Measurements from ENCODE around the gene ATP2A2.
"Not testable (repeated sequence)": the region's sequence is repeated elsewhere in the genome, so short reads cannot be mapped to it uniquely, and the experiment has no call there.

Gene ATP2A2

DNA sequence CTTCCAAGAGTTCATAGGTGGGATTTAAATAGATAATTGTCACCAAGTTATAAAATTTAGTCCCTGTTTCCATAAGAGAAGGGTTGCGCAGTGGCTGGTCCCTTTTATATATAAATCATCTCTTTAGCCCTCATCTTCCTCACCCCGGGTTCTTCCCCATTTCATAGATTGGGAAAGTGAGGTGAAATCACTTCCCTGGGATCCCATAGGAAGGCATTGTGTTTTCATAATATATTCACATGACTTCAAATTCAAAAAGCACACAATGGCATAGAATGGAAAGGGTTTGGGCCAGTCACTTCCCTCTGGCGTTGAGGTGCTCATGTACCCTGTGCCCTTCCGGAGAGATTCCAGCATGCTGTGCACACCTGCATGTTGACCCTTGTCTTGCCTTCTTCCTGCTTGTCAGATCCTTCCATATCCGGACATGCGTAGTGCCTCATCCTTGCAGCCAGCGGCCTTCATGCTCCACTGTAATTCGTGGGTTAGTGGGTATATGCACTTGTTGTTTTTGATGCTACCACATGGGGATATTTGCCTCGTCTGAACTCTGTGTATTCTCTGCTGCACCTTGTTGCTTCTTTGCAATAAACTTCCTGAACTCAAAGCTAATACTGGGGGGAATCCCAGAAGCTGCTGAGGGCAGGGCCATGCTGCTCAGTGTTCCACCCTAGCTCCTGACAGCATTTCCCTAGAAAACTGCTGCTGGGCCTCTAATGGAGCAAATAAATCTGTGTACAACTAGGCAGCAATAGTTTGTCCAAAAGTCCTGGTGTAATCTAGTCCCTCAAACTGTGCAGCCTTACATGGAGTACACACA, 62.9 kb downstream of the ATP2A2 start:
- DNase-seq, result no peak

GRCh38 chr12:110344657-110345056, 63.6 kb downstream of the ATP2A2 start:
- DNase-seq, result no peak

DNA sequence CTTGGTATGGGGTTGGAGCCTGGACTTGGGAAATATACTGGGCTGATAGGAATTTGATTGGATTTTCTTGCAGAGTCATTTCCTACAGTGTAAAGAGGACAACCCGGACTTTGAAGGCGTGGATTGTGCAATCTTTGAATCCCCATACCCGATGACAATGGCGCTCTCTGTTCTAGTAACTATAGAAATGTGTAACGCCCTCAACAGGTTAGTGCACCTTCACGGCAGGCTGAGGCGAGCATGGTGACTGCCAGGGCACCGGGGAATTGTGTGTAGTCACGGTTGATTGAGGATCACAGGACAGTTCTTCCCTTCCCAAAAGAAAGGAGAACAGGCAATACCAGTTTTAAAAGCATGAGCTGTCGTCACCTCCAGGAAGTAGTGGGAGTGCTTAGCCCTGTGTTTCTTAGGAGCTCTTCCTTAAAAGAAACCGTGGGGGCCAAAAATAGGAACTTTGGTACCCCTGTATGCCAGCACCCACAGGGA, 64.2 kb downstream of the ATP2A2 start:
- no peak for DNase-seq

DNA sequence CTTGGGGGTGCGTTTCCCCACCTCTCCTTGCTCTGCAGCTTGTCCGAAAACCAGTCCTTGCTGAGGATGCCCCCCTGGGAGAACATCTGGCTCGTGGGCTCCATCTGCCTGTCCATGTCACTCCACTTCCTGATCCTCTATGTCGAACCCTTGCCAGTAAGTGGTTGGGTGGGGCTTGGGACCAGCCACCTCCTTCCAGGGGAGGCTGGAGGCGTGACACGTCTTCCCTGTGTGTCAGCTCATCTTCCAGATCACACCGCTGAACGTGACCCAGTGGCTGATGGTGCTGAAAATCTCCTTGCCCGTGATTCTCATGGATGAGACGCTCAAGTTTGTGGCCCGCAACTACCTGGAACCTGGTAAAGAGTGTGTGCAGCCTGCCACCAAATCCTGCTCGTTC, 64.9 kb downstream of the ATP2A2 start:
- DNase-seq, result no peak

- DNase-seq, result no peak
Measured at GRCh38 chr12:110347767-110348166, 66.7 kb downstream of the ATP2A2 start.

GRCh38 chr12:110348431-110349059, 67.5 kb downstream of the ATP2A2 start:
- no peak for DNase-seq

- DNase-seq, result no peak
Measured at GRCh38 chr12:110349096-110349495, 68.0 kb downstream of the ATP2A2 start.

- DNase-seq, result no peak
Measured at GRCh38 chr12:110349514-110350151, 68.6 kb downstream of the ATP2A2 start.

DNA sequence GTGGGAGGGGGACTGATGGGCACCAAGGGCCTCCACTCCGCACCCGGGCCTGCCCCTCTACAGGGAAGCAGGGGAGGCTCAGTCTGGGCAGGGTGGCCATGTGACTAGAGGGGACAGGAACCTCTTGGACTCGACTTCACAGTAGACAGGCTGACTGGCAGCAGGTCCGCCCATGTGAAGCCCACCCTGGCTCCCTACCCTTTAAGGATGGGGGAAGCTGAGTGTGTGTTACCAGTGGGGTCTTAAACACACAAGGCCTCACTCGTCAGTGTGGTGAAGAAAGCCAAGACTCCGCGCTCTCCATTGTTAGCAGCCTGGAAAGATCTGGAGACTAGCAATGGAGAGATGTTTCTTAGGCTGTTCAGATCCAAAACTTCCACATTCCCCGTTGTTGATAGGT, 70.1 kb downstream of the ATP2A2 start:
- DNase-seq, result no peak

- no peak for DNase-seq
Measured at GRCh38 chr12:110352401-110352800, 71.4 kb downstream of the ATP2A2 start.

DNA sequence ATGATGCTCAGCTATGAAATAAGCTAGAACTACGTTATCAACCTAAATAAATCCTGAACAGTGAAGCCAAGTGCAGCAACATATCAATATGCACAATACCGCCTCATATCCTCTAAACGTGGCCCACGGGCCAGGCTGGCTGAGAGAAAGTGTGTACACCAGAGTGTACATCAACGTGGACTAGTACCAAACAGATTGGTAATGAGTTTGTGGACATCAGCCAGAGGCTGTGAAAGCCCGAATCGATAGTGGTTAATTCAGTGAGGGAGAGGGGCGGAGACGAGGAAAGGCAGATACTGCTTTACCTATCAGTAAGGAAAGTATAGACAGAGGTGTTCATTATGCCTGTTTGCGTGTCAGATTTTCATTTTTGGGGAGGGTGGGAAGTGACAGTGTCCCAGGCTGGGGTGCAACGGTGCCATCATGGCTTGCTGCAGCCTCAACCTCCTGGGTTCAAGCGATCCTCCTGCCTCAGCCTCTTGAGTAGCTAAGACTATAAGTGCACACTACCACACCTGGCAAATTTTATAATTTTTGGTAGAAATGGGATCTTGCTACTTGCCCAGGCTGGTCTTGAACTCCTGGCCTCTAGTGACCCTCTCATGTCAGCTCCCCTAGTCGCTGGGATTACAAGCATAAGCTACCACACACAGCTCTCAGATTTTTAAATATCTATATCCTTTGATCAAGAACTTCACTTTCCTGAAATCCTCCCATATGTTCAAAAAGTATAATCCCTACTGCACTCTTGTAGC, 72.3 kb downstream of the ATP2A2 start:
- DNase-seq, result no peak

GRCh38 chr12:110354172-110354780, 73.2 kb downstream of the ATP2A2 start:
- no peak for DNase-seq

GRCh38 chr12:110355073-110355472, 74.0 kb downstream of the ATP2A2 start:
- DNase-seq, result no peak

GRCh38 chr12:110358384-110359097, 77.5 kb downstream of the ATP2A2 start:
- DNase-seq, result not testable (repeated sequence)

DNA sequence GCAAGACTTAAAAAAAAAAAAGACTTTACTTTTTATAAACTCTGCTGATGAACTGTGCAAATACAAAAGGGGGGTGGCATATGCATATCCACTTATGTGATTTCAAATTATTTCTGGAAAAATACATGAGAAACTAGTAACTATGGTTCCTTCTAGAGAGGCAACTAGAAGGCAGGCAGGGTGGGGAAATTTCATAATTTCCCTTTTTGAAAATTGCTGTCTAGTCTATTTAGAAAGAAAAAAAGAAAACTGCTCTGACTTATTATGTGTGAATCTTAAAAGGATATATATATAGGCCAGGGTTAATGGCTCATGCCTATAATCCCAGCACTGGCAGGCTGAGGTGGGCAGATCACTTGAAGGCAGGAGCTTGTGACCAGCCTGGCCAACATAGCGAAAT, 80.2 kb downstream of the ATP2A2 start:
- DNase-seq, result no peak

DNA sequence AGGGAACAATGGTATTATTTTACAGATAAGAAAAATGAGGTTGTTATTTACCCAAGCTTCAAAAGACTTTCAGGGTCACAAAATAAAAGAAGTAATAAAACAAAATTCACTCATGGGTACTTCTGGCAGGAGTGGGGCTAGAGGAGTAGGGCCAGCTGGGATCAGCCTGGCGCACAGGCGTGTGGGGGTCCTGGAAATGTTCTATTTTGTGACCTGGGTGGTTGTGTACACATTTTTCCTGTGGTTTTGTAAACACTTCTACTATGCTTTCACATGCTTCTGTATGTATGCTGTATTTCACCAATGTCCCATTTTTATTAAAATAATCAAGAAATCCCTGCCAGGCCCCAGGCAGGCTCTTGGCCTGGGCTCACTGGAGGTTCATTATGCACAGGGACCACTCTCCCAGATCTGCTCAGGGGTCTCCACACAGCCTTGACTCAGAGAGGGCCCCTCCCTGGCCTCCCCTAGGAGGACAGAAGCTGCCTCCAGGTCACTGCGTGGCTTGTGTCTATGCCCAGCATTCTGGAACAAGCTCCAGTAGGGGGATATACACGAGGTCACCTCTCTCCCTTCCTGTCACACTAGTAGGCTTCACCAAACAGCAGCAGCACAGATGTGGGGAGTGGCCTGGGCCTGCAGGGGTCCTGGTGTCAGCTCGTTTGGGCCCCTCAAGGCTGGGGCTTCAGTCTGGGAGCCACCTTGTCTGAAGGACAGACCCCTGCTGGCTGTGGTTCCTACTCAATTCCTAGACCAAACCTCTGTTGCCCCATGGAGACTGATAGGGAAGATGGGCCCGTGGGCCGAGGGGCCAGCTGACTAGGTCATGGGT, 84.7 kb downstream of the ATP2A2 start:
- DNase-seq, result no peak

- no peak for DNase-seq
Measured at GRCh38 chr12:110366321-110367142, 85.5 kb downstream of the ATP2A2 start.

GRCh38 chr12:110367181-110367864, 86.3 kb downstream of the ATP2A2 start:
- DNase-seq, result no peak

GRCh38 chr12:110369992-110370391, 88.9 kb downstream of the ATP2A2 start:
- no peak for DNase-seq

All from NCI-H774 (cell line).